ENCODE data around the gene RASAL2. TPM values are rescaled to one million over a fixed set of nuclear protein-coding genes. Genes with fewer than 3 reads are reported as not detected.

The RASAL2 gene
- total and polyA plus RNA-seq, 9 of the 15 experiments (the other 6 are each of a cell fraction or from before 2014, with no cell fraction given), result 0.13 to 1.0 (median 0.62) TPM

GRCh38 chr1:178065250-178065649, 28.7 kb upstream of the RASAL2 start (continued):
- no peak for TF ChIP-seq SP1 (CRISPR knock-in tag; IDR thresholded peaks at IDR 0.05)
- no peak for TF ChIP-seq CC2D1A (IDR thresholded peaks at IDR 0.05)
- no peak for TF ChIP-seq ZNF644 (tag; IDR thresholded peaks at IDR 0.05; ENCODE audit: low read depth)
- TF ChIP-seq ARNT (IDR thresholded peaks at IDR 0.05), result no peak

GRCh38 chr1:178066296-178066907, 27.5 kb upstream of the RASAL2 start:
- H3K4me3 ChIP-seq, result no peak overlapping the region
- intact Hi-C loops (cut with micrococcal nuclease), result no loop called here
- H3K9ac ChIP-seq (ENCODE audit: insufficient read depth in 1 of 2, low read depth in 2 of 2, low read length in 2 of 2), result no peak overlapping the region
- ATAC-seq (no peak), DNase-seq (ENCODE audit: extremely low read depth in 1 of 4, low spot score in 3 of 4) (no peak), FAIRE-seq (no peak)
- no peaks in the 10 kb centered on the region for H3K79me2 ChIP-seq (ENCODE audit: control insufficient read depth, insufficient read depth, low read length)
- BruUV-seq (replicated peaks), result no TSS peak
- H3K27me3 ChIP-seq (ENCODE audit: control insufficient read depth in 2 of 2, insufficient read depth in 2 of 2, low read length in 2 of 2), result no peaks in the 10 kb centered on the region
- H3K4me1 ChIP-seq (replicated peaks in 1 of 2; ENCODE audit: control insufficient read depth in 2 of 2, insufficient read depth in 2 of 2, low read length in 2 of 2), result no peaks in the 10 kb centered on the region
- in situ Hi-C loops (cut with MboI), result no loop called here
- no peaks in the 10 kb centered on the region for H3K36me3 ChIP-seq (ENCODE audit: control insufficient read depth, insufficient read depth, low read length)
- no peaks in the 10 kb centered on the region for H4K20me1 ChIP-seq (replicated peaks; ENCODE audit: control insufficient read depth, insufficient read depth, low read length)
- TF ChIP-seq, protein P1, sequence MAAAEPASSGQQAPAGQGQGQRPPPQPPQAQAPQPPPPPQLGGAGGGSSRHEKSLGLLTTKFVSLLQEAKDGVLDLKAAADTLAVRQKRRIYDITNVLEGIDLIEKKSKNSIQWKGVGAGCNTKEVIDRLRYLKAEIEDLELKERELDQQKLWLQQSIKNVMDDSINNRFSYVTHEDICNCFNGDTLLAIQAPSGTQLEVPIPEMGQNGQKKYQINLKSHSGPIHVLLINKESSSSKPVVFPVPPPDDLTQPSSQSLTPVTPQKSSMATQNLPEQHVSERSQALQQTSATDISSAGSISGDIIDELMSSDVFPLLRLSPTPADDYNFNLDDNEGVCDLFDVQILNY (CRISPR knock-in tag; IDR thresholded peaks at IDR 0.05), result no peak
- TF ChIP-seq NFXL1 (CRISPR knock-in tag; IDR thresholded peaks at IDR 0.05) (no peak), ESRRB (CRISPR knock-in tag; IDR thresholded peaks at IDR 0.05; ENCODE audit: borderline replicate concordance) (no peak), NCOA4 (IDR thresholded peaks at IDR 0.05; ENCODE audit: partially characterized antibody) (no peak), ZNF253 (CRISPR knock-in tag; conservative IDR thresholded peaks at IDR 0.05) (no peak), HEY1 (CRISPR knock-in tag; IDR thresholded peaks at IDR 0.05; ENCODE audit: borderline replicate concordance) (no peak), TAL1 (IDR thresholded peaks at IDR 0.05) (no peak), ZNF23 (CRISPR knock-in tag; IDR thresholded peaks at IDR 0.05) (no peak), NFE2L1 (tag; IDR thresholded peaks at IDR 0.05; ENCODE audit: borderline replicate concordance, low read depth) (no peak), EWSR1 (IDR thresholded peaks at IDR 0.05; ENCODE audit: borderline replicate concordance, low read depth, partially characterized antibody) (no peak), EP400 (IDR thresholded peaks at IDR 0.05) (no peak), ARID2 (IDR thresholded peaks at IDR 0.05) (no peak), NFE2 (IDR thresholded peaks at IDR 0.05; ENCODE audit: low read depth) (no peak), TRIM28 (IDR thresholded peaks at IDR 0.05) (no peak), ZNF280A (IDR thresholded peaks at IDR 0.05; ENCODE audit: low read depth, partially characterized antibody) (no peak), RAD21 (CRISPR knock-in tag; conservative IDR thresholded peaks at IDR 0.05 in 1 of 2, IDR thresholded peaks at IDR 0.05 in 1 of 2) (no peak), ZNF551 (CRISPR knock-in tag; IDR thresholded peaks at IDR 0.05) (no peak), MCM5 (IDR thresholded peaks at IDR 0.05; ENCODE audit: low read depth) (no peak)
- WGBS (ENCODE audit: insufficient coverage, low coverage, missing lambda C conversion rate), result 0% methylated on average over 8 of the region's 8 CpGs
- no peaks in the 10 kb centered on the region for H3K9me1 ChIP-seq (ENCODE audit: control insufficient read depth, insufficient read depth, low read length)
- H2AFZ ChIP-seq (ENCODE audit: low read depth, low read length), result no peak overlapping the region
- no peaks in the 10 kb centered on the region for H3K9me3 ChIP-seq (replicated peaks; ENCODE audit: control insufficient read depth, insufficient read depth, low read depth, low read length)
- POLR2A ChIA-PET, result no interaction called here
- no peak overlapping the region for H3K4me2 ChIP-seq (ENCODE audit: insufficient read depth, low read length)
- H3K27ac ChIP-seq (ENCODE audit: extremely low read depth, low read depth, low read length), result no peak overlapping the region
- CTCF ChIA-PET (ENCODE audit: low intra/inter-chr PET ratio), result no interaction called here

Measured in K562 (cell line).